GM18526 (cell line): ENCODE data around the gene LIPG.

Source experiments
- POLR2A ChIP-seq: IDR thresholded peaks from 3 replicates; pipeline ENCODE4 v1.6.1; 2011; ENCODE audit not compliant: insufficient read length; ENCODE audit errors: extremely low read depth

The LIPG gene

DNA sequence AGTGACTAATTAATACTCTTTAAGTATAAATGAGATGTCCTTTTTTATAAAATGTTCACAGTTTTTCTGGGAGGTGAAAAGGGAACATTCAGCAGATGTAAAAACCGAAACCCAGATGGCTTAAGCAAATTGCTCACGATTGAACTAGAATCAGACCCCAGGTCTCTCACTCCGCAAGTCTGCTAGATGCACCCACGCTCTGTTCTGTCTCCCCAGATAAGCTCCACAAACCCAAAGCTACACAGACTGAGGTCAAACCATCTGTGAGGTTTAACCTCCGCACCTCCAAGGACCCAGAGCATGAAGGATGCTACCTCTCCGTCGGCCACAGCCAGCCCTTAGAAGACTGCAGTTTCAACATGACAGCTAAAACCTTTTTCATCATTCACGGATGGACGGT lies 3.2 kb downstream of the LIPG start:
- TF ChIP-seq POLR2A: no peak

DNA sequence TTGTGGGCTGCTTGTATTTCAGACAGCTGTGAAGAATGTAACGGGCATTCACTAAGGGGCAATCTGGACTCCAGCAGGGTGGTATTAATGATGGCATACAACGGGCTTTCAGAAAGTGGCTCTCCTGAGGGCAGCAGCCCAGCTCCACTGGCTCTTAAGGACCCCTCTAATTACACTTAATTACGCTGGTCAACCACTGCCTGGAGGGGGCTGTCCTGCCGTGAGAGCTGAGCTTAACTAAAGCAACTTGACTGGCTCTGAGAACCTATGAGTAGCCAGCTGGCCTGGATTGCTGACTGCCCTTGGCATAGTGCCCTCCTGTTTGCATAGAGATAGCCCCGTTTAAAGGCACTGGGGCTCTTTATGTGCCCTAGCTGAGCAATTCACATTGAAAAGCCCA lies 3.8 kb downstream of the LIPG start:
- no peak for TF ChIP-seq POLR2A

DNA sequence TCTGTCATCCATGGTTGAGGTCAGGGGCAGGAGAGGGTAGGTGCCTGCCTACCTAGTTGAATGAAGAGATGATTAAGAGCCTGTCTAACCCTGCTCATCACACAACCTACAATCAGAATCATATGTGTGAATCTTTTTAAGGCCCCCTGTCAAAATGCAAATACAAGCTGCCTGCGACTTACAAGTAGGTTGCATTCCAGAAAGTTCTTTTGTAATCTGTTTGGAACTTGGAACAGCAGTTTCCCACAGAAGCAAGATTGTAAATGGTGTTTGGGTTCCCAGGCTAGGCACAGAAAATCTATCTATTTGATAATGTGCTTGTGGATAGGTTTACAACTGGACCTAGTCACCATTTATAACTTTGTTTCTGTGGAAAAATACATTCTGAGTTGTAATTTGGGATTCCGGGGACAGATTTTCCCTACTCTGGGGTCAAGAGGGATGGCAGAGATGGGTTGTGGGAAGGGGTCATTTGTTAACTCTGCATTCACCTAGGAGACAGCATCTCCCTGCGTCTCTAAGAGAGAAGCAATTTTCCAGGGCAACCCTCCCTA lies 4.4 kb downstream of the LIPG start:
- TF ChIP-seq POLR2A: no peak

DNA sequence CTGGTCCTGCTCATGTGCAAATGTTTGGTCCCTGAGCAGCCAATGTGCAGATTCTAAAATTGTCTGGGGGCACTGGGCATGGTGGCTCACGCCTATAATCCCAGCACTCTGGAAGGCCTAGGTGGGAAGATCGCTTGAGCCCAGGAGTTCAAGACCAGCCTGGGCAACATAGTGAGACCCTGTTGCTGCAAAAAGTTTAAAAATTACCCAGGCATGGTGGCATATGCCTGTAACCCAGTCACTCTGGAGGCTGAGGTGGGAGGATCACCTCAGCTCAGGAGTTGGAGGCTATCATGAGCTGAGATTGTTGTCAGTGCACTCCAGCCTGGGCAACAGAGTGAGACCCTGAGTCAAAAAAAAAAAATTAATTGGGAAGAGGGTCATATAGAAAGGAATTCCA lies 5.1 kb downstream of the LIPG start:
- no peak for TF ChIP-seq POLR2A

DNA sequence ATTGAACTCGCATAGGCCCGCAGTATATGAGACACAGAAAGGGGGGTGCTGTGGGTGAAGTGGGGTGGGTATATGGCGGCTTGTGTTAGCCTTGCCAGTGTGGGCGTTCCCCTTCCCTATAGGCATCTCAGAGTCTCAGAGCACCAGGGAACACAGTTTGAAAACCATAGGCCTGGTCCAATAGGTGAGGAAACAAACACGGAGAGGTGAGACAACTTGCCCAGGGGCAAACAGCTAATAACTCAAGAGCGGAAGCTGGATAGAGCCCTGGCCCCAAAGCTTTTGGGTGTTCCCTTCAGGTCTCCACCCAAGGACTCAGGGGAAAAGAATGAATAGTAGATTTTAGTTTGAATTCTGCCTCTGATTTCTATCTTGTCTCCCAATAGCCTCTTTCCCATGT lies 7.9 kb downstream of the LIPG start:
- no peak for TF ChIP-seq POLR2A

DNA sequence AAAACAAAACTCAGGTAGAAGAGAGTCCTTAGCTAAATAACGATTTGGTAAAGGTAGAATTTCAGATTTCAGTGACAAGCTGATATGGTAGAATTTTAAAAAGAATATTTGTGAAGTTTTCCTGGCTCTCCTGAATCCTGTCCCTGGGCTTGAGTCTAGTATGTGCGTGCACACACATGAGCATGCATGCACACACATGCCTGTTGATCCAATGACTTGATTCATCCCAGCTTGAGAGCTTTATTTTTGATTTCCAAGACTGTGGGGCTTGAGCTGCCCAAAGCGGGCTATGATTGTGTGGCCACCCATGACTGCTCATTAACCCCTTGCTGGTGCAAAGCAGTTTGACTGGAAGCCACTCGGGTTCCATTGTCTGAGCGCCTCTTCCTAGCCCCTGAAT lies 9.0 kb downstream of the LIPG start:
- no peak for TF ChIP-seq POLR2A

DNA sequence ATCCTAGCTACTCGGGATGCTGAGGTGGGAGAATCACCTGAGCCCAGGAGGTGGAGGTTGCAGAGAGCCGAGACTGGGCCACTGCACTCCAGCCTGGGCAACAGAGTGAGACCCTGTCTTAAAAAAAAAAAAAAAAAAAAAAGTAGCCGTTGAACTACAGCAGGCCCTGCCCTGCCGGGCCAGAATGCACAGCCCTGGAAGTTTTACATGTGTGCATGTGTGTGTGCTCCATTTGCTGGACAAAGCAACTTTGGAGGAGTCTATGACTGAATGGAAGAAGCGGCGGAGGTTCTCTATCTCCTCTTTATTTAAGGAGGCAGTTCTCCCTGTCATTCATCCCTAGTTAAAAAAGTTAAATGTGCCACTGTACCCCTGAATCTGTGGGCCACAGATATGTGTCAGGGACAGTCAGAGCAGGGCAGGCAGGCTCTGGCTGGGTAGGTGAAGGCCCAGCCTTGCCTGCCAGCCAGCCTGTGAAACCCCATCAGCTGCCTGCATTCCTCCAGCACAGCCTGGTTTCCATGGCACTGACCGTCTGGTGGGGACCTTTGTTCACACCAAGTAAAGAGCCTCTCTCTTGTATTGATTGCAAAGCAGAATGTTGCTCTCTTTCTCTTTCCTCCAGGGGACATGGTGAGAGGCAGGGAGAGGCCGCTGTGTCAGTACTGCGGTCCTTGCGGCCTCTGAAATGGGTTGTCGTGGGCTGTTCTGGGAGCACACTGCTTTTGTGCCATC lies 10.9 kb downstream of the LIPG start:
- TF ChIP-seq POLR2A: no peak

DNA sequence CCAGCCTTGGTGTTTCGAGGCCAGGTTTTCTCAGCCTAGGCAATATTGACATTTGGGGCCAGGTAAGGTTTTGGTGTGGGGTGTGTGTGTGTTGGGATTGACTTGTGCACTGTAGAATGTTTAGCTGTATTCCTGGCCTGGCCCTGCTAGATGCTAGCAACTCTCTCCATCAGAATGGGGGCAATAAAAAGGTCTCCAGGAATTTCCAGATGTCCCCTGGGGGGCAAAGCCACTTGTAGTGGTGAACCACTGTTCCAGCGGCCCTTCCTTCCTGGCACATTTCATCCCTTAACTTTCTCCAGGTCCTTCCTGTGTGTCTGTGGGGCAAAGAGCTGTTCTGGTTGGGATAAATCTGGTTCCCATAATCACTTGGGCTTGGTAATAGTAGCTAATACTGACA lies 12.0 kb downstream of the LIPG start:
- TF ChIP-seq POLR2A: no peak

DNA sequence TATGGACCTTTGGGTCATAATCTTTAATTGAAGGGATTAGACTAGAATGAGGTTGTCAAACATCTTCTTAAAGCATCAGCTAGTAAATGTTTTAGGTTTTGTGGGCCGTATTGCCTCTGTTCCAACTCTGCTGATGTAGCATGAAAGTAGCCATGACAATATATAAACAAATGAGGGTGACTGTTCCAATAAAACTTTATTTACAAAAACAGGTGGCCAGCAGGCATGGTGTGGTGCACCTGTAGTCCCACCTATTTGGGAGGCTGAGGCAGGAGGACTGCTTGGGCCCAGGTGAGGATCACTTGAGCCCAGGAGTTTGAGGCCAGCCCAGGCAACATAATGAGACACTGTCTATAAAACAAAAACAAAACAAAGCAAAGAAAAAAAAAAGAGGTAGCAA lies 18.4 kb downstream of the LIPG start:
- TF ChIP-seq POLR2A: no peak

DNA sequence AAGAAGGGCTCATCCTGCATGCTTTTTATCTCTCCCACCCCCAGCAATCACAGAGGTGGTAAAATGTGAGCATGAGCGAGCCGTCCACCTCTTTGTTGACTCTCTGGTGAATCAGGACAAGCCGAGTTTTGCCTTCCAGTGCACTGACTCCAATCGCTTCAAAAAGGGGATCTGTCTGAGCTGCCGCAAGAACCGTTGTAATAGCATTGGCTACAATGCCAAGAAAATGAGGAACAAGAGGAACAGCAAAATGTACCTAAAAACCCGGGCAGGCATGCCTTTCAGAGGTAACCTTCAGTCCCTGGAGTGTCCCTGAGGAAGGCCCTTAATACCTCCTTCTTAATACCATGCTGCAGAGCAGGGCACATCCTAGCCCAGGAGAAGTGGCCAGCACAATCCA lies 19.5 kb downstream of the LIPG start:
- no peak for TF ChIP-seq POLR2A

DNA sequence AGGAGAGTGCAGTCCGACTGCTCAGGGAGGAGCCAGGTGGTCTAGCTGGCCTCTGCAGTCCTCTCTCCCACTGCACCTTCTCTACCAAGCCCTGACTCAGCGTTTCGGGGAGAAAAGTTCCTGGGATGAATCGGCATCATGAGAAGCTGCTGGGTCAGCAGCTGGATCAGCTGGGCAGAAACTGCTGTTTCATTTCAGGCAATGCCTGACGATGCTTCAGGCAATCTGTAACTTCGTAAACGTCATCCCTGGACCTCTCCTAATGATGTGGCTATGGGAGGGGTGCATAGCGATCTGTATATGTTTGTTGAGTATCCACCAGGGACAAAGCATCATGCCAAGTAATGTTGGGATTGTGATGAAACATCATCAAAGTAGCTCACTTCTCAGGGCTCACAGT lies 20.7 kb downstream of the LIPG start:
- no peak for TF ChIP-seq POLR2A

DNA sequence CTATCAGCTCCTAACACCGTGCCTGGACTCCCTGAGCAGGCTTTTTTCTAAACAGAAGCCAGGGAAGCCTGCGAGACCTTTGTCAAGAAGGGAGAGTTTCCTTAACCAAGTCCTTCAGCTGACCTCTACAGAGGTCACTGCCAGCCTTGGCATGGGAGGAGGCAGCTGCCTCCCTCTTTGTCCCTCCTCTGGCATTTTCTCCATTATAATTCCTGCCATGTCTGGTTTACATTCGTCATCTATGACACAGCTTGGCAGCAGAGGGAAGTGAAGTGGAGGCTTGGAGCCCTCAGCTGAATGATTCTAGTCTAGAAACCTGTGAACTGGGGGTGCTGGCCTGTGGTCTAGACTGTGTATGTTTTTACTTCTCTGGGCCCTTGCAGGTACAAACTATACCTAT lies 22.5 kb downstream of the LIPG start:
- no peak for TF ChIP-seq POLR2A

DNA sequence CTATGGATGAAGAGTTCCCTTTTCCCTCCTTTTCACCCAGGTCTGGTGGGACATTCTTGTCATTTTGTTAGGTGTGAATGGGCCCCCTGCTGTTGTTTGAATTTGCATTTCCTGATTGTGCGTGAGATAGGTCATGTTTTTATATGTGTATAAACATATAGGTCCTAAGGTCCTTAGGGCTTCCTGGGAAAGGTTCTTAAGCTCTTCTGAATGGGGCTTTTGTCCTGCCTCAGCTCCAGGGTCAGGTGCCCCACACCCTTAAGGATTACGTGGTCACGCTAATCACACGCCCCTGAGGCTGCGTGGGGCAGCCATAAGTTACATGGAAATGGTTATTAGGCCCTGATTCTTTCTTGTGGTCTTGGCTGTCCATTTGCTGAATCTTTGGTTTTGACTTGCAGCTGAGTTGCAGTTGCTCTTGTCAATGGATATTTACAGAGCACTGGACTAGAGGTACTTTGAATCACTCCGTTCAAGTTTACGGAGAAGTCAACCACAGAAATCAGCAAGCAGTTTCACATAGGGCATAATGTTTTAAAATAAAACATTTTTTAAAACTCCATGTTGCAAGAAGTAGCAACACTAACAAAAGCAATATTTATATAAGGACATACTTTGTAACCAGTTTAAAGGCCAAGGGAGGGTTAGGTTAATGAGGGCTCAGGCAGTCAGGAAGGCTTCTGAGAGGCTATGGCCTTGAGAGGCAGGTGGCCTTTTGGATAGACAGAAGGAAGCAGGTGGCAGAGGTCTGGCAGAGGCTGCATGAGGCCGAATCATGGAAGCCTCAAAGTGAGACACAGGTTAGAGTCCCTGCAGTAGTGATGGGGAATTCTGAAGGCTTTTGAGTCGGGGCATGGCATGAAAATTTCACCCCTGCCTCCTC lies 24.2 kb downstream of the LIPG start:
- TF ChIP-seq POLR2A: no peak

DNA sequence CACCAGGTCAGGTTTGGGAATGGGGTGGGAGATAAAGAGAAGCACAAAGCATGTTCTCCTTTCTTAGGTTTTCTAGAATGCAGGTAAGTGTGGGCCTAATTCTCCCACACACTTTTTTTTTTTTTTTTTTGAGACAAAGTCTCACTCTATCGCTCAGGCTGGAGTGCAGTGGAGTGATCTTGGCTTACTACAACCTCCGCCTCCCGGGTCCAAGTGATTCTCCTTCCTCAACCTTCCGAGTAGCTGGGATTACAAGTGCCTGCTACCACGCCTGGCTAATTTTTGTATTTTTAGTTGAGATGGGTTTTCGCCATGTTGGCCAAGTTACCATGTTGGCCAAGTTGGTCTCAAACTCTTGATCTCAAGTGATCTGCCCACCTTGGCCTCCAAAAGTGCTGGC lies 26.3 kb downstream of the LIPG start:
- no peak for TF ChIP-seq POLR2A

DNA sequence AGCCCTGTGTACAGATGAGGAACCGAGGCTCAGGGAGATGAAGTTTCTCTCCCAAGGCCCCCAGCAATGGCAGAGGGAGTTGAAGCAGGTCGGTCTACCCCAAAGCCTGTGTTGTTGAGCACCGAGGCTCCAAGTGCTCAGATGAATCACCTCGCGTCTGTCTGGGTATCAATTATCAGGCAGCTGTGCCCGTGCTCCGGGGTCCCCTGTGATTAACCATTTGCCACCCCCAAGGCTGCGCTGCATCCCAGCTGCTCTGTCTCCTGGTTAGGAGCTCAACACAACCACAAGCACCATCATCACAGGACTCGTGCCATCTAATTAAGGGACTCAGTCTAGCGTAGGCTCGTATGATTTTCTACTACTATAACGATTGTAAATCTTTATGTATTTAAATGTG lies 27.1 kb downstream of the LIPG start:
- TF ChIP-seq POLR2A: no peak

DNA sequence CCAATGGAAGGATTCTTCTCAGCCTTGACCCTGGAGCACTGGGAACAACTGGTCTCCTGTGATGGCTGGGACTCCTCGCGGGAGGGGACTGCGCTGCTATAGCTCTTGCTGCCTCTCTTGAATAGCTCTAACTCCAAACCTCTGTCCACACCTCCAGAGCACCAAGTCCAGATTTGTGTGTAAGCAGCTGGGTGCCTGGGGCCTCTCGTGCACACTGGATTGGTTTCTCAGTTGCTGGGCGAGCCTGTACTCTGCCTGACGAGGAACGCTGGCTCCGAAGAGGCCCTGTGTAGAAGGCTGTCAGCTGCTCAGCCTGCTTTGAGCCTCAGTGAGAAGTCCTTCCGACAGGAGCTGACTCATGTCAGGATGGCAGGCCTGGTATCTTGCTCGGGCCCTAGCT lies 28.8 kb downstream of the LIPG start:
- no peak for TF ChIP-seq POLR2A
